Activated CD8-positive, alpha-beta memory T cell treated with anti-CD3 and anti-CD28 coated beads, Interleukin-2, amount 10 ng/mL, durations not matched to agents 7 days and 5 days (primary cell): ENCODE data around the gene COL6A1. TPM values are rescaled to one million over a fixed set of nuclear protein-coding genes. Genes with fewer than 3 reads are reported as not detected.
A peak's percentile ranks its signal among the peaks of the same experiment; 100 is the strongest.

Experiments
- ATAC-seq: fragments of 150-1000 bp; cut with Tn5 transposase; one replicate; pipeline ENCODE4 v1.10.0; 2021; ENCODE audit warnings: moderate library complexity
- CTCF ChIA-PET: fragments of 350-600 bp; sonication (Branson Sonifier 250); formaldehyde crosslinking; loops from one replicate; lab custom pipeline; 2021; ENCODE audit warnings: antibody characterized with exemption; lab: Charles Lee
- DNase-seq: peaks from one replicate; pipeline ENCODE4 v3.0.0-alpha.2; 2020
- H3K27ac Mint-ChIP-seq: one replicate; pipeline ENCODE4 v1.8.0; 2021; ENCODE audit warnings: mild to moderate bottlenecking, mixed read lengths
- H3K27me3 Mint-ChIP-seq: one replicate; pipeline ENCODE4 v1.8.0; 2021; ENCODE audit warnings: mixed read lengths
- H3K36me3 Mint-ChIP-seq: one replicate; pipeline ENCODE4 v1.8.0; 2021; ENCODE audit warnings: mild to moderate bottlenecking, mixed read lengths
- H3K4me1 Mint-ChIP-seq: one replicate; pipeline ENCODE4 v1.8.0; 2021; ENCODE audit warnings: mixed read lengths
- H3K4me3 Mint-ChIP-seq: one replicate; pipeline ENCODE4 v1.8.0; 2021; ENCODE audit warnings: mild to moderate bottlenecking, moderate library complexity, mixed read lengths
- H3K9me3 Mint-ChIP-seq: one replicate; pipeline ENCODE4 v1.8.0; 2022; ENCODE audit warnings: low read depth, mixed read lengths
- total RNA-seq, 2 experiments: library from RNA; stranded (reverse); gene quantifications; one replicate each; pipeline ENCODE4 v1.2.3, GENCODE V29; 2021

The COL6A1 gene
- total RNA-seq, 2 experiments from 2014 or later, result 0.12 to 5.4 TPM

GRCh38 chr21:45964649-45965048, 16.9 kb upstream of the COL6A1 start:
- ATAC-seq (no peak), DNase-seq (no peak)
- Mint-ChIP-seq H3K27ac (no peak overlapping the region), H3K9me3 (peaks cover 12% of the 10 kb centered on the region), H3K36me3 (peaks cover 3% of the 10 kb centered on the region), H3K4me1 (no peaks in the 10 kb centered on the region), H3K4me3 (no peak overlapping the region), H3K27me3 (peaks cover 14% of the 10 kb centered on the region)
- CTCF ChIA-PET, result no interaction called here

GRCh38 chr21:45965084-45965809, 16.3 kb upstream of the COL6A1 start:
- Mint-ChIP-seq H3K36me3 (peaks cover 3% of the 10 kb centered on the region), H3K4me3 (no peak overlapping the region), H3K27ac (no peak overlapping the region), H3K27me3 (peaks cover 14% of the 10 kb centered on the region), H3K9me3 (peaks cover 12% of the 10 kb centered on the region), H3K4me1 (no peaks in the 10 kb centered on the region)
- no peak for ATAC-seq
- CTCF ChIA-PET, result no interaction called here
- DNase-seq, result no peak

- Mint-ChIP-seq H3K36me3 (peaks cover 3% of the 10 kb centered on the region), H3K27me3 (peaks cover 8% of the 10 kb centered on the region), H3K9me3 (peaks cover 12% of the 10 kb centered on the region), H3K4me1 (no peaks in the 10 kb centered on the region), H3K4me3 (no peak overlapping the region), H3K27ac (no peak overlapping the region)
- DNase-seq (no peak), ATAC-seq (no peak)
- CTCF ChIA-PET, result interaction anchor here (0.6 kb wide), 1 partner anchor 695 kb away, joined by 3 read pairs; no protein-coding TSS in a partner anchor
Measured at GRCh38 chr21:45966791-45967394, 14.7 kb upstream of the COL6A1 start.

- no peak for DNase-seq
- H3K27ac Mint-ChIP-seq, result no peak overlapping the region
Measured at GRCh38 chr21:45969921-45970673, 11.5 kb upstream of the COL6A1 start.

GRCh38 chr21:45970674-45971615, 10.6 kb upstream of the COL6A1 start:
- no peaks in the 10 kb centered on the region for H3K36me3 Mint-ChIP-seq
- ATAC-seq (no peak), DNase-seq (peak; percentile 55)
- H3K27ac Mint-ChIP-seq, result no peak overlapping the region
- no peak overlapping the region for H3K4me3 Mint-ChIP-seq
- H3K4me1 Mint-ChIP-seq, result peaks cover 6% of the 10 kb centered on the region
- CTCF ChIA-PET, result interaction anchor here (1.3 to 1.8 kb wide), 4 partner anchors 13 to 355 kb away, joined by 3 to 5 read pairs (median 4); a partner anchor contains a TSS
- peaks cover 23% of the 10 kb centered on the region for H3K27me3 Mint-ChIP-seq
- no peaks in the 10 kb centered on the region for H3K9me3 Mint-ChIP-seq

More at GRCh38 chr21:45969921-45970673, 11.5 kb upstream of the COL6A1 start:
- CTCF ChIA-PET, result interaction anchor here (1.1 to 1.8 kb wide), 5 partner anchors 12 to 355 kb away, joined by 3 to 5 read pairs (median 4); a partner anchor contains a TSS
- Mint-ChIP-seq H3K27me3 (peaks cover 14% of the 10 kb centered on the region), H3K4me3 (no peak overlapping the region), H3K9me3 (no peaks in the 10 kb centered on the region), H3K4me1 (peaks cover 6% of the 10 kb centered on the region), H3K36me3 (no peaks in the 10 kb centered on the region)
- no peak for ATAC-seq

- peaks cover 27% of the 10 kb centered on the region for H3K27me3 Mint-ChIP-seq
- no peaks in the 10 kb centered on the region for H3K9me3 Mint-ChIP-seq
- ATAC-seq, result no peak
- no peaks in the 10 kb centered on the region for H3K36me3 Mint-ChIP-seq
- no peak for DNase-seq
- H3K4me3 Mint-ChIP-seq, result no peak overlapping the region
- CTCF ChIA-PET, result interaction anchor here (1.7 to 2.0 kb wide), 2 partner anchors 13 to 172 kb away, joined by 4 to 11 read pairs; no protein-coding TSS in a partner anchor
- no peak overlapping the region for H3K27ac Mint-ChIP-seq
- peaks cover 6% of the 10 kb centered on the region for H3K4me1 Mint-ChIP-seq
Measured at GRCh38 chr21:45971616-45972352, 9.8 kb upstream of the COL6A1 start.

GRCh38 chr21:45972353-45972715, 9.2 kb upstream of the COL6A1 start:
- H3K27ac Mint-ChIP-seq, result no peak overlapping the region
- H3K4me3 Mint-ChIP-seq, result no peak overlapping the region
- H3K4me1 Mint-ChIP-seq, result peaks cover 6% of the 10 kb centered on the region

GRCh38 chr21:45972716-45973474, 8.7 kb upstream of the COL6A1 start:
- peaks cover 6% of the 10 kb centered on the region for H3K4me1 Mint-ChIP-seq
- H3K27ac Mint-ChIP-seq, result no peak overlapping the region
- ATAC-seq (peak; percentile 14), DNase-seq (no peak)
- H3K27me3 Mint-ChIP-seq, result peaks cover 27% of the 10 kb centered on the region
- no peaks in the 10 kb centered on the region for H3K9me3 Mint-ChIP-seq
- H3K36me3 Mint-ChIP-seq, result no peaks in the 10 kb centered on the region
- CTCF ChIA-PET, result interaction anchor here (0.6 to 2.0 kb wide), 12 partner anchors 10 to 559 kb away, joined by 3 to 11 read pairs (median 4); no protein-coding TSS in a partner anchor
- no peak overlapping the region for H3K4me3 Mint-ChIP-seq

More at GRCh38 chr21:45972353-45972715, 9.2 kb upstream of the COL6A1 start:
- ATAC-seq, result no peak
- CTCF ChIA-PET, result interaction anchor here (2.0 kb wide), 1 partner anchor 171 kb away, joined by 11 read pairs; no protein-coding TSS in a partner anchor
- H3K27me3 Mint-ChIP-seq, result peaks cover 27% of the 10 kb centered on the region
- H3K36me3 Mint-ChIP-seq, result no peaks in the 10 kb centered on the region
- H3K9me3 Mint-ChIP-seq, result no peaks in the 10 kb centered on the region
- no peak for DNase-seq

- peaks cover 8% of the 10 kb centered on the region for H3K4me1 Mint-ChIP-seq
- H3K27ac Mint-ChIP-seq, result no peak overlapping the region
- H3K4me3 Mint-ChIP-seq, result peak overlapping the region; percentile 67
- H3K27me3 Mint-ChIP-seq, result peaks cover 29% of the 10 kb centered on the region
- DNase-seq (peak; percentile 83), ATAC-seq (peak; percentile 87)
- CTCF ChIA-PET, result interaction anchor here (0.6 to 2.0 kb wide), 19 partner anchors 10 to 847 kb away, joined by 3 to 11 read pairs (median 4); no protein-coding TSS in a partner anchor
- no peaks in the 10 kb centered on the region for H3K9me3 Mint-ChIP-seq
- H3K36me3 Mint-ChIP-seq, result no peaks in the 10 kb centered on the region
Measured at GRCh38 chr21:45973475-45974072, 8.0 kb upstream of the COL6A1 start.

- Mint-ChIP-seq H3K4me1 (peaks cover 10% of the 10 kb centered on the region), H3K4me3 (peak overlapping the region; percentile 67), H3K36me3 (no peaks in the 10 kb centered on the region), H3K9me3 (no peaks in the 10 kb centered on the region), H3K27ac (no peak overlapping the region), H3K27me3 (peaks cover 30% of the 10 kb centered on the region)
- ATAC-seq (peak; percentile 50), DNase-seq (no peak)
- CTCF ChIA-PET, result interaction anchor here (0.6 to 1.8 kb wide), 18 partner anchors 9 to 848 kb away, joined by 3 to 7 read pairs (median 4); no protein-coding TSS in a partner anchor
Measured at GRCh38 chr21:45974073-45975019, 7.2 kb upstream of the COL6A1 start.
